OCI-LY3 (cell line): ENCODE results near the gene MYL2.

Experiments used
- H2AFZ ChIP-seq: fragments of 200-600, 300-600 bp; shearing (Covaris generic); 2 replicates; pipeline ENCODE4 v1.6.0; 2014; ENCODE audit warnings: antibody characterized with exemption, low read depth, low read length
- H3K27ac ChIP-seq: fragments of 200-600, 300-600 bp; sonication (generic); 2 replicates; pipeline ENCODE4 v1.5.1; 2014; ENCODE audit warnings: mild to moderate bottlenecking, low read length, moderate library complexity, mixed read lengths
- H3K27me3 ChIP-seq: fragments of 200-600, 300-600 bp; sonication (generic); 2 replicates; pipeline ENCODE4 v1.6.1; 2014; ENCODE audit warnings: low read depth, low read length, mixed read lengths
- H3K36me3 ChIP-seq: fragments of 200-600, 300-600 bp; sonication (generic); replicated peaks from 2 replicates; pipeline ENCODE3; 2014; ENCODE audit warnings: low read depth, low read length, mixed read lengths
- H3K4me1 ChIP-seq: fragments of 300-600, 200-600 bp; sonication (generic); 2 replicates; pipeline ENCODE4 v1.6.1; 2014; ENCODE audit warnings: low read length, mixed read lengths
- H3K4me2 ChIP-seq: fragments of 200-600, 300-600 bp; sonication (generic); 2 replicates; pipeline ENCODE4 v1.6.1; 2014; ENCODE audit warnings: low read length, mixed read lengths
- H3K4me3 ChIP-seq: fragments of 300-600, 200-600 bp; sonication (generic); 2 replicates; pipeline ENCODE4 v1.5.1; 2014; ENCODE audit warnings: antibody characterized with exemption, mild to moderate bottlenecking, low read length, moderate library complexity
- H3K79me2 ChIP-seq: fragments of 300-600, 200-600 bp; shearing (Covaris generic); 2 replicates; pipeline ENCODE4 v1.6.1; 2014; ENCODE audit warnings: mild to moderate bottlenecking, low read length, mixed read lengths
- H3K9ac ChIP-seq: fragments of 300-600, 200-600 bp; shearing (Covaris generic); 2 replicates; pipeline ENCODE4 v1.6.0; 2014; ENCODE audit warnings: mild to moderate bottlenecking, low read length, moderate library complexity
- H3K9me3 ChIP-seq: fragments of 200-600, 300-600 bp; shearing (Covaris generic); 2 replicates; pipeline ENCODE4 v1.6.1; 2014; ENCODE audit warnings: low read length, mixed read lengths; ENCODE audit not compliant: insufficient read depth
- H4K20me1 ChIP-seq: fragments of 200-600, 300-600 bp; sonication (generic); 2 replicates; pipeline ENCODE4 v1.6.1; 2016; ENCODE audit warnings: low read length, mixed read lengths; ENCODE audit not compliant: insufficient read depth
- EZH2phosphoT487 ChIP-seq: fragments of 200-600 bp; shearing (Covaris generic); IDR thresholded peaks from 2 replicates; pipeline ENCODE4 v1.6.1; 2018; ENCODE audit warnings: antibody characterized with exemption, mixed run types, low read depth
- TF ChIP-seq, protein P1 (sequence below): fragments of 200-600, 300-600 bp; sonication (generic); IDR thresholded peaks from 2 replicates; pipeline ENCODE4 v1.5.1; 2014; ENCODE audit warnings: antibody characterized with exemption, low read length, low read depth

The MYL2 gene

DNA sequence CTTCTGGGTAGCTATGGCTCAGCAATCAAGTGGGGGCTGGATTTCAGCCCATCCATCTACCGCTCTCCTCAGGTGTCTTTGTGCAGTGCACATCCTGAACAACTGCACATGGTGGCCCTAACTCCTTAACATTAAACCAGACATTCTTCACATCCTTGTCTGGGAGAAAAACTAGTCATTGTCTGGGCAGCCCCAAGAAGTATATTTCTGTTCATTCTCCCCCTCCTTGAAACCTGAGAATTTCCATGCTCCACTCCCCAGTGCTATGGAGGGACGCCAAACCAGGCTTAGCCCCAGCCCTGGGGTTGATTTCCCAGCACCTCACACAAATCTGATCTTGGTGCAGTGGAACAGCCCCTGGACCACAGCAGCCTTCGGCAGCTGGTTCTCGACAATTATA lies 13.4 kb downstream of the MYL2 start:
- TF ChIP-seq, protein P1, sequence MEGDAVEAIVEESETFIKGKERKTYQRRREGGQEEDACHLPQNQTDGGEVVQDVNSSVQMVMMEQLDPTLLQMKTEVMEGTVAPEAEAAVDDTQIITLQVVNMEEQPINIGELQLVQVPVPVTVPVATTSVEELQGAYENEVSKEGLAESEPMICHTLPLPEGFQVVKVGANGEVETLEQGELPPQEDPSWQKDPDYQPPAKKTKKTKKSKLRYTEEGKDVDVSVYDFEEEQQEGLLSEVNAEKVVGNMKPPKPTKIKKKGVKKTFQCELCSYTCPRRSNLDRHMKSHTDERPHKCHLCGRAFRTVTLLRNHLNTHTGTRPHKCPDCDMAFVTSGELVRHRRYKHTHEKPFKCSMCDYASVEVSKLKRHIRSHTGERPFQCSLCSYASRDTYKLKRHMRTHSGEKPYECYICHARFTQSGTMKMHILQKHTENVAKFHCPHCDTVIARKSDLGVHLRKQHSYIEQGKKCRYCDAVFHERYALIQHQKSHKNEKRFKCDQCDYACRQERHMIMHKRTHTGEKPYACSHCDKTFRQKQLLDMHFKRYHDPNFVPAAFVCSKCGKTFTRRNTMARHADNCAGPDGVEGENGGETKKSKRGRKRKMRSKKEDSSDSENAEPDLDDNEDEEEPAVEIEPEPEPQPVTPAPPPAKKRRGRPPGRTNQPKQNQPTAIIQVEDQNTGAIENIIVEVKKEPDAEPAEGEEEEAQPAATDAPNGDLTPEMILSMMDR, result no peak
- TF ChIP-seq EZH2phosphoT487, result no peak
- Histone ChIP-seq H3K27me3 (no peaks in the 10 kb centered on the region), H3K27ac (peak overlapping the region; percentile 89), H3K4me3 (peak overlapping the region; percentile 64), H3K4me2 (peak overlapping the region; percentile 81), H3K9me3 (no peaks in the 10 kb centered on the region), H3K79me2 (no peaks in the 10 kb centered on the region), H3K9ac (peak overlapping the region; percentile 47), H3K36me3 (no peaks in the 10 kb centered on the region), H4K20me1 (no peaks in the 10 kb centered on the region), H3K4me1 (peaks cover 45% of the 10 kb centered on the region), H2AFZ (0 out of 2 replicates have a peak overlapping the region, but pooled peaks have one; percentile 9)

DNA sequence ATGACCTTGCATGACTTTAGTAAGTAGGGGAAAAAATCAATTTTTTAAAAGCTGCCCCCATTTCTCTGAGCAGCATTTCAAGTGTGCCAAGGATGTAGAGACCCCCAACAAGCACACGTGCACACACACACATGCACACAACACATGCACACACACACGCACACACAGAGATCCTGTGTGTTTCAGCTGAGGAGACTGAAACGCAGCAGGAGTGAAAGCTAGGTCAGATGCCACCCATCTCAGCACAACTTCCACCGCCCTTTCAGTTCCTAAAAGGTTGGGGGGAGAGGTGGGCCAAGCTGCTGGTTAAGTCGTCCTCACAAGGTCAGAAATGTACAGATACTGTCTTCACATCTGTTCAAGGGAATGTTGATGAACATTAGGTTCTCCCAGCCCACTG lies 13.9 kb downstream of the MYL2 start:
- TF ChIP-seq, protein P1, result no peak
- TF ChIP-seq EZH2phosphoT487, result no peak
- Histone ChIP-seq H4K20me1 (no peaks in the 10 kb centered on the region), H3K4me1 (peaks cover 40% of the 10 kb centered on the region), H3K27me3 (no peaks in the 10 kb centered on the region), H2AFZ (peak overlapping the region; percentile 7; the same call in 1 of the 2 replicates), H3K79me2 (no peaks in the 10 kb centered on the region), H3K4me3 (peak overlapping the region; percentile 64), H3K9me3 (no peaks in the 10 kb centered on the region), H3K27ac (peak overlapping the region; percentile 89), H3K9ac (peak overlapping the region; percentile 48), H3K36me3 (no peaks in the 10 kb centered on the region), H3K4me2 (peak overlapping the region; percentile 81)

DNA sequence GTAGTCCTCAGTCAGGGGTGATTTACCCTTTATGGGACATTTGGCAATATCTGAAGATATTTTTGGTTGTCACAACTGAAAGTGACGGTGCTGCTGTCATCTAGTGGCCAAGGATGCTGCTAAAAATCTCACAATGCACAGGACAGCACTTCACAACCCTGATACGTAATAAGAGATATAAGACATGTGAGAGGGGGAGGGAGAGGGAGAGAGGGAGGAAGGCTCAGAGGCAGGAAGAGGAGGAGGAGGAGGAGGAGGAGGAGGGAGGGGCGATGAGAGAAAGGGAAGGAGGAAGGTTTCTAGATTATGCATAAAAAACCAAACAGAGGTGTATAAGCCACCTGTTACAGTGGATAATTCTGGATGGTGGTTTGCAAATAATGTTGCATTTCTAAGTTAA lies 14.3 kb downstream of the MYL2 start:
- peak overlapping the region; percentile 7; the same call in 1 of the 2 replicates for H2AFZ ChIP-seq
- peak overlapping the region; percentile 89 for H3K27ac ChIP-seq
- no peaks in the 10 kb centered on the region for H3K9me3 ChIP-seq
- H3K79me2 ChIP-seq, result no peaks in the 10 kb centered on the region
- no peak for TF ChIP-seq EZH2phosphoT487
- TF ChIP-seq, protein P1, result peak; percentile 46
- H3K4me1 ChIP-seq, result peaks cover 36% of the 10 kb centered on the region
- peak overlapping the region; percentile 64 for H3K4me3 ChIP-seq
- H3K9ac ChIP-seq, result peak overlapping the region; percentile 48
- no peaks in the 10 kb centered on the region for H3K27me3 ChIP-seq
- no peaks in the 10 kb centered on the region for H3K36me3 ChIP-seq
- no peaks in the 10 kb centered on the region for H4K20me1 ChIP-seq
- H3K4me2 ChIP-seq, result peak overlapping the region; percentile 81

DNA sequence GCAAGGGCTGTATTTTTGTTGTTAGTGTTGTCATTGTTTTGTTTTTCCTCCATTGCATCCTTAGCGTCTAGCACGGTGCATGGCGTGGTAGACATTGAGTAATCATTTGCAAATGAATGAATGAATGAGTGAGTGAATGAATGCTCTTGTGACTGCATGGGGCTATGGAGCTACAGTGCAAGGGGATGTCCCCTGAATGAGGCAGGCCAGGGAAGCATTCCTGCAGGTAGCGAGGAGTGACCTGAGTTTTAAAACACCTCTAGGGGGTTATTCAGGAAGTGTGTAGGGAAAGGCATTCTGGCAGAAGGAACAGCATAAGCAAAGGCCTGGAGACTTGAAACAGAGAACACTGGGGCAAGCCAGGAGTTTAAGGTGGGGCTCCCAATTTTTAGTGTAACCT lies 16.9 kb downstream of the MYL2 start:
- no peaks in the 10 kb centered on the region for H3K9me3 ChIP-seq
- no peaks in the 10 kb centered on the region for H4K20me1 ChIP-seq
- no peak overlapping the region for H3K4me3 ChIP-seq
- no peak for TF ChIP-seq EZH2phosphoT487
- TF ChIP-seq, protein P1, result no peak
- peaks cover 26% of the 10 kb centered on the region for H3K4me1 ChIP-seq
- H3K9ac ChIP-seq, result no peak overlapping the region
- H3K79me2 ChIP-seq, result no peaks in the 10 kb centered on the region
- H3K36me3 ChIP-seq, result no peaks in the 10 kb centered on the region
- H3K27me3 ChIP-seq, result no peaks in the 10 kb centered on the region
- H3K27ac ChIP-seq, result no peak overlapping the region
- H3K4me2 ChIP-seq, result no peak overlapping the region
- no peak overlapping the region for H2AFZ ChIP-seq
